GM19467 (cell line): ENCODE data around the gene CECR2.
"Not testable (repeated sequence)": the region's sequence is repeated elsewhere in the genome, so short reads cannot be mapped to it uniquely, and the experiment has no call there.

Experiments
- ATAC-seq: cut with Tn5 transposase; IDR thresholded peaks from one replicate; pipeline ENCODE4 v1.9.1; 2021; ENCODE audit warnings: mild to moderate bottlenecking, moderate library complexity; ENCODE audit not compliant: unreplicated experiment

The CECR2 gene

GRCh38 chr22:17401728-17402127 is 32.5 kb downstream of the CECR2 start:
- no peak for ATAC-seq

- ATAC-seq = no peak
Measured at GRCh38 chr22:17402293-17402692, 33.0 kb downstream of the CECR2 start.

- no peak for ATAC-seq
Measured at GRCh38 chr22:17403906-17404305, 34.6 kb downstream of the CECR2 start.

- ATAC-seq = no peak
Measured at GRCh38 chr22:17407643-17408042, 38.4 kb downstream of the CECR2 start.

- ATAC-seq = no peak
Measured at GRCh38 chr22:17410576-17410975, 41.3 kb downstream of the CECR2 start.

- ATAC-seq = no peak
Measured at GRCh38 chr22:17411213-17411612, 42.0 kb downstream of the CECR2 start.

GRCh38 chr22:17412232-17412631 is 43.0 kb downstream of the CECR2 start:
- ATAC-seq = no peak

- no peak for ATAC-seq
Measured at GRCh38 chr22:17418890-17419324, 49.6 kb downstream of the CECR2 start.

GRCh38 chr22:17419348-17419747 is 50.1 kb downstream of the CECR2 start:
- ATAC-seq = no peak

GRCh38 chr22:17422736-17423343 is 53.6 kb downstream of the CECR2 start:
- no peak for ATAC-seq

- no peak for ATAC-seq
Measured at GRCh38 chr22:17423616-17424015, 54.4 kb downstream of the CECR2 start.

GRCh38 chr22:17427528-17427927 is 58.3 kb downstream of the CECR2 start:
- ATAC-seq = not testable (repeated sequence)

GRCh38 chr22:17429516-17429915 is 60.3 kb downstream of the CECR2 start:
- no peak for ATAC-seq

GRCh38 chr22:17430412-17430811 is 61.2 kb downstream of the CECR2 start:
- no peak for ATAC-seq

GRCh38 chr22:17431179-17431578 is 61.9 kb downstream of the CECR2 start:
- ATAC-seq = no peak

- ATAC-seq = no peak
Measured at GRCh38 chr22:17434856-17435255, 65.6 kb downstream of the CECR2 start.

GRCh38 chr22:17435375-17435774 is 66.1 kb downstream of the CECR2 start:
- ATAC-seq = no peak

GRCh38 chr22:17436382-17436980 is 67.2 kb downstream of the CECR2 start:
- ATAC-seq = no peak

- ATAC-seq = no peak
Measured at GRCh38 chr22:17436981-17437412, 67.7 kb downstream of the CECR2 start.

- ATAC-seq = no peak
Measured at GRCh38 chr22:17438026-17438425, 68.8 kb downstream of the CECR2 start.

- no peak for ATAC-seq
Measured at GRCh38 chr22:17441326-17441725, 72.1 kb downstream of the CECR2 start.

- ATAC-seq = no peak
Measured at GRCh38 chr22:17443405-17444203, 74.3 kb downstream of the CECR2 start.
